Measurements from ENCODE around the gene PDE2A.

Gene PDE2A

DNA sequence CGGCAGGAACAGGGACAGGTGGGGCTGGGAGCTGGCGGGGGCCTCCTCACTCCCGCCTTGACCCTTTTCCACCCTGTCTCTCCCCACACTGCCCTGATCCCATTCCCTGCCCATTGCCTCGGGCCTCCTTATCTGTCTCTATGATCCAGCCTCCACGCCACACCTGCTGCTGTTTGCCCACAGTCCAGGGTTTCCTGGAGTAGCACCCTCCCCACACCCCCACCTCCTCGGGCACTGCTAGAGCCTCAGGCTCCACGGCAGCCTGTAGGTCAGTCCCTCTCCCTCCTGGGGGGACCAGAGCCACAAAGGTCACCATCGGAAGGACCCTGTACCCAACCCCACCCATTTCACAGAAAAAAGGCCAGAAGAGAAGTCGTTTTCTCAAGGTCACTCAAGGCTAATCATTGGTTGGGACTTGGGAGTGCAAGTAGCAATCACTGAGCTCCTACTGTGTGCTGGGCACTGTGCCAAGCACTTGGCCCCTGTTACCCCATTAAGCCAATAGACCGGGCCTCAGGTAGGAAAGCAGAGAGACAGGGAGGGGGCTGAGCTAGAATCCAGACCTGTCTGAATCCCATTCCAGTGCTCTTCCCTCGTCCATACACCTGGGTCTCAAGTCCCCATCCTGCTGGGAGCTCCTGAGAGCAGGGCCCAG, 71.8 kb downstream of the PDE2A start:
- TF ChIP-seq TAF1 (IDR thresholded peaks at IDR 0.05; ENCODE audit: low read depth, low read length) (no peak), POLR2A (IDR thresholded peaks at IDR 0.05; ENCODE audit: low read depth, low read length) (no peak), SPI1 (IDR thresholded peaks at IDR 0.05; ENCODE audit: low read depth, low read length) (no peak), POU2F2 (IDR thresholded peaks at IDR 0.05; ENCODE audit: low read depth, low read length) (no peak), POLR2AphosphoS5 (IDR thresholded peaks at IDR 0.05; ENCODE audit: low read depth, low read length) (no peak), PAX5 (IDR thresholded peaks at IDR 0.05; ENCODE audit: insufficient read depth, low read length, severe bottlenecking) (no peak)
- DNase-seq (ENCODE audit: insufficient read length, low spot score) (no peak), FAIRE-seq (no peak)

DNA sequence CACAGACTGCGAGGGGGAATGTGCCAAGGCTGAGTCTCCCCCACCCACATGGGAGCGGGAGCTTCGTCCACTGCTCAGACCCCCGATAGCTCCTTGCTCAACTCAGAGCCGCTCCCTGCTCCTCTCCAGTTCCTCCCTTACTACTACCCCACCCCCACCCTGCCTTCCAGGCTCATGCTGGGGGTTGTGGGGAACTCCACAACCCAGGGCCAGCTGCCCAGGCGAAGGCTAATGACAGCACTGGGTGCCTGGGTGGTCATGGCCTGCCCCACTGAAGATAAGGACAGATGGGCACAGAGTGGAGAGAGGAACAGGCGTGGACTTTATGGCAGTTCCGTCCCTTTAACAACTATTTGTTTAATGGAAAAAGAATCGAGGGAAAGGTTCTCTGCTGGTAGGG, 73.7 kb downstream of the PDE2A start:
- FAIRE-seq: no peak
- TF ChIP-seq POU2F2 (IDR thresholded peaks at IDR 0.05; ENCODE audit: low read depth, low read length) (no peak), POLR2AphosphoS5 (IDR thresholded peaks at IDR 0.05; ENCODE audit: low read depth, low read length) (no peak), SPI1 (IDR thresholded peaks at IDR 0.05; ENCODE audit: low read depth, low read length) (no peak), TAF1 (IDR thresholded peaks at IDR 0.05; ENCODE audit: low read depth, low read length) (no peak), PAX5 (IDR thresholded peaks at IDR 0.05; ENCODE audit: insufficient read depth, low read length, severe bottlenecking) (no peak), POLR2A (IDR thresholded peaks at IDR 0.05; ENCODE audit: low read depth, low read length) (no peak)
- DNase-seq (ENCODE audit: insufficient read length, low spot score): no peak

GRCh38 chr11:72599325-72600117, 74.7 kb downstream of the PDE2A start:
- no peak for FAIRE-seq
- DNase-seq (ENCODE audit: insufficient read length, low spot score): no peak
- no peak for TF ChIP-seq SPI1 (IDR thresholded peaks at IDR 0.05; ENCODE audit: low read depth, low read length)
- no peak for TF ChIP-seq TAF1 (IDR thresholded peaks at IDR 0.05; ENCODE audit: low read depth, low read length)
- TF ChIP-seq POU2F2 (IDR thresholded peaks at IDR 0.05; ENCODE audit: low read depth, low read length): no peak
- TF ChIP-seq POLR2AphosphoS5 (IDR thresholded peaks at IDR 0.05; ENCODE audit: low read depth, low read length): no peak
- no peak for TF ChIP-seq POLR2A (IDR thresholded peaks at IDR 0.05; ENCODE audit: low read depth, low read length)
- no peak for TF ChIP-seq PAX5 (IDR thresholded peaks at IDR 0.05; ENCODE audit: insufficient read depth, low read length, severe bottlenecking)

GRCh38 chr11:72598906-72599305, 75.3 kb downstream of the PDE2A start:
- no peak for DNase-seq (ENCODE audit: insufficient read length, low spot score)
- TF ChIP-seq SPI1 (IDR thresholded peaks at IDR 0.05; ENCODE audit: low read depth, low read length) (no peak), PAX5 (IDR thresholded peaks at IDR 0.05; ENCODE audit: insufficient read depth, low read length, severe bottlenecking) (no peak), POLR2A (IDR thresholded peaks at IDR 0.05; ENCODE audit: low read depth, low read length) (no peak), POLR2AphosphoS5 (IDR thresholded peaks at IDR 0.05; ENCODE audit: low read depth, low read length) (no peak), POU2F2 (IDR thresholded peaks at IDR 0.05; ENCODE audit: low read depth, low read length) (no peak), TAF1 (IDR thresholded peaks at IDR 0.05; ENCODE audit: low read depth, low read length) (no peak)
- no peak for FAIRE-seq

- FAIRE-seq: no peak
- no peak for TF ChIP-seq POLR2A (IDR thresholded peaks at IDR 0.05; ENCODE audit: low read depth, low read length)
- no peak for TF ChIP-seq PAX5 (IDR thresholded peaks at IDR 0.05; ENCODE audit: insufficient read depth, low read length, severe bottlenecking)
- no peak for TF ChIP-seq POLR2AphosphoS5 (IDR thresholded peaks at IDR 0.05; ENCODE audit: low read depth, low read length)
- TF ChIP-seq SPI1 (IDR thresholded peaks at IDR 0.05; ENCODE audit: low read depth, low read length): no peak
- TF ChIP-seq POU2F2 (IDR thresholded peaks at IDR 0.05; ENCODE audit: low read depth, low read length): no peak
- TF ChIP-seq TAF1 (IDR thresholded peaks at IDR 0.05; ENCODE audit: low read depth, low read length): no peak
- no peak for DNase-seq (ENCODE audit: insufficient read length, low spot score)
Observed at GRCh38 chr11:72598466-72598865, 75.8 kb downstream of the PDE2A start.

- no peak for DNase-seq (ENCODE audit: insufficient read length, low spot score)
- no peak for FAIRE-seq
Observed at GRCh38 chr11:72597721-72598120, 76.5 kb downstream of the PDE2A start.

GRCh38 chr11:72595292-72595684, 78.9 kb downstream of the PDE2A start:
- FAIRE-seq: no peak
- TF ChIP-seq TAF1 (IDR thresholded peaks at IDR 0.05; ENCODE audit: low read depth, low read length) (no peak), POLR2A (IDR thresholded peaks at IDR 0.05; ENCODE audit: low read depth, low read length) (no peak), PAX5 (IDR thresholded peaks at IDR 0.05; ENCODE audit: insufficient read depth, low read length, severe bottlenecking) (no peak), SPI1 (IDR thresholded peaks at IDR 0.05; ENCODE audit: low read depth, low read length) (no peak), POLR2AphosphoS5 (IDR thresholded peaks at IDR 0.05; ENCODE audit: low read depth, low read length) (no peak), POU2F2 (IDR thresholded peaks at IDR 0.05; ENCODE audit: low read depth, low read length) (no peak)
- DNase-seq (ENCODE audit: insufficient read length, low spot score): no peak

More at GRCh38 chr11:72597721-72598120, 76.5 kb downstream of the PDE2A start:
- TF ChIP-seq POU2F2 (IDR thresholded peaks at IDR 0.05; ENCODE audit: low read depth, low read length): no peak
- no peak for TF ChIP-seq POLR2A (IDR thresholded peaks at IDR 0.05; ENCODE audit: low read depth, low read length)

GRCh38 chr11:72594493-72595291, 79.5 kb downstream of the PDE2A start:
- TF ChIP-seq POLR2A (IDR thresholded peaks at IDR 0.05; ENCODE audit: low read depth, low read length) (no peak), TAF1 (IDR thresholded peaks at IDR 0.05; ENCODE audit: low read depth, low read length) (no peak), SPI1 (IDR thresholded peaks at IDR 0.05; ENCODE audit: low read depth, low read length) (no peak), PAX5 (IDR thresholded peaks at IDR 0.05; ENCODE audit: insufficient read depth, low read length, severe bottlenecking) (no peak), POU2F2 (IDR thresholded peaks at IDR 0.05; ENCODE audit: low read depth, low read length) (no peak), POLR2AphosphoS5 (IDR thresholded peaks at IDR 0.05; ENCODE audit: low read depth, low read length) (no peak)
- FAIRE-seq (no peak), DNase-seq (ENCODE audit: insufficient read length, low spot score) (no peak)
